GM12878 (cell line): ENCODE results near the gene DHX30. TPM values are rescaled to one million over a fixed set of nuclear protein-coding genes. Genes with fewer than 3 reads are reported as not detected.

Experiments
- ATAC-seq: fragments of 200-7000 bp; cut with Tn5 transposase; 3 replicates; pipeline ENCODE4 v1.9.1; 2020; ENCODE audit warnings: mild to moderate bottlenecking, moderate library complexity
- BruUV-seq: library from RNA; stranded (reverse); fragments of 400-500 nt; replicated peaks from 2 replicates; lab custom pipeline; 2021; lab: Mats Ljungman, UMichigan
- CTCF ChIA-PET: fragments of 300-600 bp; sonication (Branson Sonifier 250); formaldehyde crosslinking; extraction: SDS; loops from one replicate; lab custom pipeline; 2021; ENCODE audit warnings: inconsistent platforms; lab: Yijun Ruan, JAX
- POLR2A ChIA-PET: fragments of 350-600 bp; formaldehyde crosslinking; extraction: SDS; loops from one replicate; lab custom pipeline; 2021; ENCODE audit warnings: inconsistent platforms; lab: Charles Lee
- RAD21 ChIA-PET: fragments of 300-600 bp; sonication (Branson Sonifier 250); formaldehyde crosslinking; loops from one replicate; lab custom pipeline; 2023; ENCODE audit warnings: antibody characterized with exemption; ENCODE audit not compliant: unreplicated experiment; lab: Charles Lee
- SMC1A ChIA-PET: fragments of 300-600 bp; sonication (Branson Sonifier 250); formaldehyde crosslinking; loops from one replicate; lab custom pipeline; 2023; ENCODE audit not compliant: unreplicated experiment, uncharacterized antibody; lab: Charles Lee
- DNase-seq: peaks from one replicate; pipeline ENCODE4 v3.0.0-alpha.2; 2011; ENCODE audit warnings: low read depth, low spot score
- FAIRE-seq: peaks from 3 replicates; lab custom pipeline; 2011; peaks lifted over from hg19 to GRCh38; lab: Jason Lieb, UNC
- H2AFZ ChIP-seq: 2 replicates; pipeline ENCODE4 v1.6.0; 2011; ENCODE audit warnings: low read depth, low read length, control low read depth; ENCODE audit not compliant: control insufficient read depth
- H3K27ac ChIP-seq: 2 replicates; pipeline ENCODE4 v1.5.1; 2011; ENCODE audit warnings: control low read depth; ENCODE audit not compliant: control insufficient read depth, insufficient read depth
- H3K27me3 ChIP-seq, 2 experiments: replicated peaks in 1 of 2; 2 replicates each; pipeline versions ENCODE4 v1.6.0 to v1.6.1; 2011; ENCODE audit warnings: low read length in 1 of 2; ENCODE audit not compliant: control insufficient read depth in 2 of 2, insufficient read depth in 2 of 2
- H3K36me3 ChIP-seq, 2 experiments: 2 replicates each; pipeline ENCODE4 v1.5.1; 2011; ENCODE audit warnings: low read length in 1 of 2; ENCODE audit not compliant: control insufficient read depth in 2 of 2, insufficient read depth in 2 of 2
- H3K4me1 ChIP-seq: 2 replicates; pipeline ENCODE4 v1.6.1; 2011; ENCODE audit warnings: mild to moderate bottlenecking, low read length, moderate library complexity, mixed read lengths; ENCODE audit not compliant: control insufficient read depth, insufficient read depth
- H3K4me2 ChIP-seq: 2 replicates; pipeline ENCODE4 v1.6.0; 2011; ENCODE audit warnings: control low read depth; ENCODE audit not compliant: control insufficient read depth, insufficient read depth
- H3K4me3 ChIP-seq: fragments of 200-600 bp; sonication (generic); 2 replicates; pipeline ENCODE4 v1.5.1; 2016
- H3K79me2 ChIP-seq: 2 replicates; pipeline ENCODE4 v1.6.0; 2011; ENCODE audit warnings: low read length; ENCODE audit not compliant: control insufficient read depth, insufficient read depth
- H3K9ac ChIP-seq: 2 replicates; pipeline ENCODE4 v1.8.0; 2011; ENCODE audit warnings: low read length, control low read depth, mixed read lengths; ENCODE audit not compliant: control insufficient read depth, insufficient read depth
- H3K9me3 ChIP-seq: replicated peaks from 3 replicates; pipeline ENCODE4 v1.5.1; 2011; ENCODE audit warnings: mild to moderate bottlenecking, low read length; ENCODE audit not compliant: control insufficient read depth, insufficient read depth
- H4K20me1 ChIP-seq: 2 replicates; pipeline ENCODE4 v1.6.0; 2011; ENCODE audit not compliant: control insufficient read depth, insufficient read depth
- CEBPB ChIP-seq, 2 experiments: fragments of 150-350 bp in 1 of 2; IDR thresholded peaks; 2 replicates each; pipeline ENCODE4 v1.6.1; 2012 to 2014; ENCODE audit warnings: low read depth in 2 of 2, low read length in 2 of 2, borderline replicate concordance in 1 of 2, inconsistent platforms in 1 of 2
- CUX1 ChIP-seq: IDR thresholded peaks from 2 replicates; pipeline ENCODE4 v1.6.1; 2012; ENCODE audit warnings: improper control_type of control experiment, low read depth, low read length; ENCODE audit not compliant: insufficient replicate concordance
- HDAC2 ChIP-seq: fragments of 200-600 bp; sonication (generic); IDR thresholded peaks from 2 replicates; pipeline ENCODE4 v1.6.1; 2017
- IKZF2 ChIP-seq, 2 experiments: fragments of 450-650 bp; IDR thresholded peaks; 2 replicates each; pipeline ENCODE4 v1.6.1; 2017; ENCODE audit warnings: mild to moderate bottlenecking in 2 of 2, moderate library complexity in 2 of 2
- JUND ChIP-seq: IDR thresholded peaks from 2 replicates; pipeline ENCODE4 v1.6.1; 2012; ENCODE audit warnings: low read depth, mild to moderate bottlenecking, low read length, improper control_type of control experiment, moderate library complexity
- PBX3 ChIP-seq: IDR thresholded peaks from 2 replicates; pipeline ENCODE4 v1.6.1; 2011; ENCODE audit warnings: mild to moderate bottlenecking, low read depth, low read length, moderate library complexity; ENCODE audit not compliant: insufficient replicate concordance
- RELA ChIP-seq: fragments of 450-650 bp; IDR thresholded peaks from 2 replicates; pipeline ENCODE4 v1.8.0; 2014; ENCODE audit warnings: borderline replicate concordance; ENCODE audit not compliant: partially characterized antibody
- RUNX3 ChIP-seq: IDR thresholded peaks from 2 replicates; pipeline ENCODE4 v1.6.1; 2012; ENCODE audit warnings: low read length, inconsistent platforms
- STAT1 ChIP-seq: fragments of 450-650 bp; conservative IDR thresholded peaks from 2 replicates; pipeline ENCODE4 v1.6.1; 2014; ENCODE audit warnings: antibody characterized with exemption, mild to moderate bottlenecking
- YBX1 ChIP-seq: fragments of 450-650 bp; IDR thresholded peaks from 2 replicates; pipeline ENCODE4 v1.6.1; 2016; ENCODE audit warnings: antibody characterized with exemption
- YY1 ChIP-seq: IDR thresholded peaks from 2 replicates; pipeline ENCODE4 v1.6.1; 2011; ENCODE audit warnings: low read depth, mild to moderate bottlenecking, low read length
- ZBTB33 ChIP-seq: fragments of 450-650 bp; IDR thresholded peaks from 2 replicates; pipeline ENCODE4 v1.6.1; 2017; ENCODE audit warnings: mild to moderate bottlenecking
- ZNF622 ChIP-seq: fragments of 450-650 bp; IDR thresholded peaks from 2 replicates; pipeline ENCODE4 v1.6.1; 2017; ENCODE audit warnings: mild to moderate bottlenecking, inconsistent platforms
- WGBS: methylation state at CpG from one replicate; pipeline ENCODE4 v1.1.6; 2016; ENCODE audit warnings: low lambda C conversion rate; ENCODE audit not compliant: insufficient replicate concordance, insufficient coverage; ENCODE audit errors: missing lambda C conversion rate; 5-methylcytosine and 5-hydroxymethylcytosine counted together
- in situ Hi-C: fragments of 300-500 bp; cut with MboI; formaldehyde crosslinking; loops from 9 replicates; pipeline ENCODE4 v1.14.3; 2018; ENCODE audit warnings: mixed read lengths
- intact Hi-C: fragments of 100-400 bp; cut with micrococcal nuclease; formaldehyde crosslinking; loops from one replicate; pipeline ENCODE4 v1.14.2; 2022; ENCODE audit not compliant: unreplicated experiment
- polyA plus RNA-seq, 11 experiments: library from polyadenylated mRNA; depleted of rRNA in 4 of 11; unstranded in 6 of 11; stranded (reverse) in 5 of 11; fragments of >200 nt; fragmentation: Nextera tagmentation in 4 of 11; fragmentation: Illumina TruSeq in 1 of 11; extraction: Ambion mirVana in 4 of 11; extraction: Trizol in 1 of 11; gene quantifications; 1 replicate in 1 of 11; 2 replicates in 10 of 11; pipeline versions ENCODE4 v1.2.1 to v1.2.3, GENCODE V29; 2011 to 2016; ENCODE audit warnings: inconsistent platforms in 2 of 11, missing spikeins in 2 of 11, low read depth in 1 of 11
- total RNA-seq, 4 experiments: library from RNA; depleted of rRNA in 3 of 4; stranded (reverse); fragments of >200 nt in 3 of 4; fragmentation: Illumina TruSeq in 1 of 4; extraction: Trizol in 1 of 4; gene quantifications; 2 replicates each; pipeline versions ENCODE4 v1.2.1 to v1.2.3, GENCODE V29; 2013 to 2021

DHX30 gene
- total and polyA plus RNA-seq, 10 of the 15 experiments (the other 5 are each of a cell fraction or from before 2014, with no cell fraction given) = 9.5 to 75.3 (median 47.8) TPM

- FAIRE-seq = no peak
- no peak for TF ChIP-seq CEBPB (IDR thresholded peaks at IDR 0.05; ENCODE audit: borderline replicate concordance in 1 of 2, low read depth in 2 of 2, low read length in 2 of 2)
- no peak for TF ChIP-seq ZNF622
- TF ChIP-seq PBX3 = no peak
- no peak for TF ChIP-seq YBX1
- TF ChIP-seq RELA = no peak
- TF ChIP-seq STAT1 = no peak
- TF ChIP-seq JUND = no peak
- no peak for TF ChIP-seq YY1
- no peak for TF ChIP-seq HDAC2
- TF ChIP-seq RUNX3 = no peak
- TF ChIP-seq IKZF2 (IDR thresholded peaks at IDR 0.05) = no peak
- TF ChIP-seq ZBTB33 = no peak
- no peak for TF ChIP-seq CUX1
Observed at GRCh38 chr3:47895241-47895640, 92.3 kb downstream of the DHX30 start.

More at GRCh38 chr3:47895241-47895640, 92.3 kb downstream of the DHX30 start:
- Histone ChIP-seq H3K27me3 (no peaks in the 10 kb centered on the region), H2AFZ (no peak overlapping the region), H4K20me1 (no peaks in the 10 kb centered on the region), H3K4me2 (no peak overlapping the region), H3K36me3 (peaks cover 5 to 8% of the 10 kb centered on the region in 2 experiments), H3K4me3 (no peak overlapping the region), H3K79me2 (no peaks in the 10 kb centered on the region), H3K9me3 (no peaks in the 10 kb centered on the region), H3K9ac (no peak overlapping the region), H3K4me1 (0 out of 2 replicates have a peak, but pooled peaks cover 3% of the 10 kb centered on the region), H3K27ac (no peak overlapping the region)
- no TSS peak for BruUV-seq
- in situ Hi-C loops = no loop called here
- ChIA-PET POLR2A (interaction anchor here (0.5 kb wide), 1 partner anchor 207 kb away, joined by 3 read pairs; no protein-coding TSS in a partner anchor), SMC1A (interaction anchor here (0.7 kb wide), 1 partner anchor 256 kb away, joined by 3 read pairs; no protein-coding TSS in a partner anchor), CTCF (no interaction called here), RAD21 (interaction anchor here (1.1 kb wide), 1 partner anchor 95 kb away, joined by 3 read pairs; no protein-coding TSS in a partner anchor)
- intact Hi-C loops = loop anchor here (10.0 kb wide), 1 partner anchor 260 kb away; no protein-coding TSS in a partner anchor
- WGBS = 97% methylated on average over 3 of the region's 3 CpGs
- ATAC-seq (peak; percentile 52), DNase-seq (no peak)
